Measurements from ENCODE around the gene NEK9.

The NEK9 gene

GRCh38 chr14:75132382-75133086 is 5.7 kb upstream of the NEK9 start:
- no peak for TF ChIP-seq FOXP2 (optimal IDR thresholded peaks at IDR 0.05; ENCODE audit: borderline replicate concordance, extremely low read depth, extremely low read length, insufficient read depth)
- no peak for TF ChIP-seq POLR2AphosphoS5 (IDR thresholded peaks at IDR 0.05; ENCODE audit: low read depth, low read length)
- TF ChIP-seq TAF1 (IDR thresholded peaks at IDR 0.05; ENCODE audit: borderline replicate concordance, insufficient read depth, low read length): no peak
- TF ChIP-seq, protein P1, sequence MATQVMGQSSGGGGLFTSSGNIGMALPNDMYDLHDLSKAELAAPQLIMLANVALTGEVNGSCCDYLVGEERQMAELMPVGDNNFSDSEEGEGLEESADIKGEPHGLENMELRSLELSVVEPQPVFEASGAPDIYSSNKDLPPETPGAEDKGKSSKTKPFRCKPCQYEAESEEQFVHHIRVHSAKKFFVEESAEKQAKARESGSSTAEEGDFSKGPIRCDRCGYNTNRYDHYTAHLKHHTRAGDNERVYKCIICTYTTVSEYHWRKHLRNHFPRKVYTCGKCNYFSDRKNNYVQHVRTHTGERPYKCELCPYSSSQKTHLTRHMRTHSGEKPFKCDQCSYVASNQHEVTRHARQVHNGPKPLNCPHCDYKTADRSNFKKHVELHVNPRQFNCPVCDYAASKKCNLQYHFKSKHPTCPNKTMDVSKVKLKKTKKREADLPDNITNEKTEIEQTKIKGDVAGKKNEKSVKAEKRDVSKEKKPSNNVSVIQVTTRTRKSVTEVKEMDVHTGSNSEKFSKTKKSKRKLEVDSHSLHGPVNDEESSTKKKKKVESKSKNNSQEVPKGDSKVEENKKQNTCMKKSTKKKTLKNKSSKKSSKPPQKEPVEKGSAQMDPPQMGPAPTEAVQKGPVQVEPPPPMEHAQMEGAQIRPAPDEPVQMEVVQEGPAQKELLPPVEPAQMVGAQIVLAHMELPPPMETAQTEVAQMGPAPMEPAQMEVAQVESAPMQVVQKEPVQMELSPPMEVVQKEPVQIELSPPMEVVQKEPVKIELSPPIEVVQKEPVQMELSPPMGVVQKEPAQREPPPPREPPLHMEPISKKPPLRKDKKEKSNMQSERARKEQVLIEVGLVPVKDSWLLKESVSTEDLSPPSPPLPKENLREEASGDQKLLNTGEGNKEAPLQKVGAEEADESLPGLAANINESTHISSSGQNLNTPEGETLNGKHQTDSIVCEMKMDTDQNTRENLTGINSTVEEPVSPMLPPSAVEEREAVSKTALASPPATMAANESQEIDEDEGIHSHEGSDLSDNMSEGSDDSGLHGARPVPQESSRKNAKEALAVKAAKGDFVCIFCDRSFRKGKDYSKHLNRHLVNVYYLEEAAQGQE (IDR thresholded peaks at IDR 0.05; ENCODE audit: insufficient read depth in 1 of 2, low read depth in 2 of 2, low read length in 2 of 2): no peak
- TF ChIP-seq SIN3A (IDR thresholded peaks at IDR 0.05; ENCODE audit: borderline replicate concordance, insufficient read depth, low read length): no peak

GRCh38 chr14:75128596-75128990 is 1.7 kb upstream of the NEK9 start:
- TF ChIP-seq TAF1 (IDR thresholded peaks at IDR 0.05; ENCODE audit: borderline replicate concordance, insufficient read depth, low read length) (no peak), FOXP2 (optimal IDR thresholded peaks at IDR 0.05; ENCODE audit: borderline replicate concordance, extremely low read depth, extremely low read length, insufficient read depth) (no peak), POLR2AphosphoS5 (IDR thresholded peaks at IDR 0.05; ENCODE audit: low read depth, low read length) (no peak), SIN3A (IDR thresholded peaks at IDR 0.05; ENCODE audit: borderline replicate concordance, insufficient read depth, low read length) (no peak)
- TF ChIP-seq, protein P1 (IDR thresholded peaks at IDR 0.05; ENCODE audit: insufficient read depth in 1 of 2, low read depth in 2 of 2, low read length in 2 of 2): no peak

DNA sequence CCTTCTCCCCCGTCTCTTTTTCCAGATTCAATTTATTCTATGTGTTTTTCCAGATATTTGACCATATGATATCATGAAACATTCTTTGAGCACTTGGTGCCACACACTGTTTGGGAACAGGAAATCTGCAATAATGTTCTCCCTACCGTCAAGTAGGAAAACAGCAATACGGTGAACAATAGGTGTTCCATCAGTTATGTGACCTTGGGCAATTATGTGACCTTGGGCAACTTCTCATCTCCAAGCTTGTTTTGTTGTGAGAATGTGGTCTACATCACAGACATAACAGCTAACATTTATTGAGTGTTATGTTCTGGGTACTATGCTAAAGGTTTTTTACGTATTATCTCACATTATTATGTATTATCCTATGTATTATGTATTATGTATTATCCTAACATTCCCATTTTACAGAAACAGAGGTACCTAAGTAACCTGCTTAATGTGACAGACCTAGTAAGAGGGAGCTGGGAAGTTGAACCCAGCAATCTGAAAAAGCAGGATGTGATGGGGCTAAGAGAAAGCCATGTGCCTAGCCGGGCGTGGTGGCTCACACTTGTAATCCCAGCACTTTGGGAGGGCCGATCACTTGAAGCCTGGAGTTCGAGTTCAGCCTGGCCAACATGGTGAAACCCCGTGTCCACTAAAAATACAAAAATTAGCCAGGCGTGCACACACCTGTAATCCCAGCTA is 1.2 kb upstream of the NEK9 start:
- TF ChIP-seq TAF1 (IDR thresholded peaks at IDR 0.05; ENCODE audit: borderline replicate concordance, insufficient read depth, low read length) (no peak), FOXP2 (optimal IDR thresholded peaks at IDR 0.05; ENCODE audit: borderline replicate concordance, extremely low read depth, extremely low read length, insufficient read depth) (no peak), SIN3A (IDR thresholded peaks at IDR 0.05; ENCODE audit: borderline replicate concordance, insufficient read depth, low read length) (no peak), POLR2AphosphoS5 (IDR thresholded peaks at IDR 0.05; ENCODE audit: low read depth, low read length) (no peak)
- TF ChIP-seq, protein P1 (IDR thresholded peaks at IDR 0.05; ENCODE audit: insufficient read depth in 1 of 2, low read depth in 2 of 2, low read length in 2 of 2): no peak

GRCh38 chr14:75126121-75126544 is 715 bp downstream of the NEK9 start:
- TF ChIP-seq SIN3A (IDR thresholded peaks at IDR 0.05; ENCODE audit: borderline replicate concordance, insufficient read depth, low read length) (no peak), TAF1 (IDR thresholded peaks at IDR 0.05; ENCODE audit: borderline replicate concordance, insufficient read depth, low read length) (no peak), FOXP2 (optimal IDR thresholded peaks at IDR 0.05; ENCODE audit: borderline replicate concordance, extremely low read depth, extremely low read length, insufficient read depth) (no peak), POLR2AphosphoS5 (IDR thresholded peaks at IDR 0.05; ENCODE audit: low read depth, low read length) (no peak)
- TF ChIP-seq, protein P1 (IDR thresholded peaks at IDR 0.05; ENCODE audit: insufficient read depth in 1 of 2, low read depth in 2 of 2, low read length in 2 of 2): no peak
